ENCODE results near the gene FBXW9. TPM values are rescaled to one million over a fixed set of nuclear protein-coding genes. Genes with fewer than 3 reads are reported as not detected.

Gene FBXW9
- total and polyA plus RNA-seq, 2 of the 8 experiments (the other 6 are each of a cell fraction or from before 2014, with no cell fraction given), result 10.8 to 30.1 TPM

GRCh38 chr19:12696366-12697335 lies at the start of gene FBXW9 (continued):
- no peak for TF ChIP-seq USF2 (IDR thresholded peaks at IDR 0.05; ENCODE audit: low read length)
- TF ChIP-seq SUZ12 (IDR thresholded peaks at IDR 0.05; ENCODE audit: low read length), result no peak
- TF ChIP-seq, protein P1, sequence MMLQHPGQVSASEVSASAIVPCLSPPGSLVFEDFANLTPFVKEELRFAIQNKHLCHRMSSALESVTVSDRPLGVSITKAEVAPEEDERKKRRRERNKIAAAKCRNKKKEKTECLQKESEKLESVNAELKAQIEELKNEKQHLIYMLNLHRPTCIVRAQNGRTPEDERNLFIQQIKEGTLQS (IDR thresholded peaks at IDR 0.05; ENCODE audit: insufficient read depth, low read depth, low read length), result peak; percentile 93
- peak; percentile 85 for TF ChIP-seq SRF (IDR thresholded peaks at IDR 0.05; ENCODE audit: low read depth, low read length)
- TF ChIP-seq POU5F1 (IDR thresholded peaks at IDR 0.05; ENCODE audit: low read depth, low read length), result no peak
- peak; percentile 65 for TF ChIP-seq PHF8 (conservative IDR thresholded peaks at IDR 0.05; ENCODE audit: low read depth, low read length)
- no peak for TF ChIP-seq HDAC6 (IDR thresholded peaks at IDR 0.05; ENCODE audit: low read depth, low read length)
- no peak for TF ChIP-seq BRCA1 (IDR thresholded peaks at IDR 0.05; ENCODE audit: low read depth, low read length)
- no peak for TF ChIP-seq JUN (IDR thresholded peaks at IDR 0.05; ENCODE audit: low read depth, low read length)
- peak; percentile 81 for TF ChIP-seq KDM5A (IDR thresholded peaks at IDR 0.05; ENCODE audit: low read length)
- TF ChIP-seq SP2 (IDR thresholded peaks at IDR 0.05; ENCODE audit: low read length), result no peak
- TF ChIP-seq SIX5 (IDR thresholded peaks at IDR 0.05; ENCODE audit: low read depth, low read length), result peak; percentile 9; the same call in 1 of the 2 replicates
- TF ChIP-seq EZH2 (IDR thresholded peaks at IDR 0.05; ENCODE audit: low read depth, low read length, severe bottlenecking), result no peak
- TF ChIP-seq TAF7 (optimal IDR thresholded peaks at IDR 0.05; ENCODE audit: borderline replicate concordance, low read depth, low read length), result peak; percentile 62
- no peak for TF ChIP-seq CBX5 (IDR thresholded peaks at IDR 0.05; ENCODE audit: low read depth, low read length)
- TF ChIP-seq POLR2A (IDR thresholded peaks at IDR 0.05; ENCODE audit: control extremely low read depth in 1 of 2, low read depth in 2 of 2, low read length in 2 of 2), result peak; percentile 87 to 93
- no peak for TF ChIP-seq RFX5 (IDR thresholded peaks at IDR 0.05; ENCODE audit: borderline replicate concordance, low read depth, low read length)
- TF ChIP-seq, protein P2, sequence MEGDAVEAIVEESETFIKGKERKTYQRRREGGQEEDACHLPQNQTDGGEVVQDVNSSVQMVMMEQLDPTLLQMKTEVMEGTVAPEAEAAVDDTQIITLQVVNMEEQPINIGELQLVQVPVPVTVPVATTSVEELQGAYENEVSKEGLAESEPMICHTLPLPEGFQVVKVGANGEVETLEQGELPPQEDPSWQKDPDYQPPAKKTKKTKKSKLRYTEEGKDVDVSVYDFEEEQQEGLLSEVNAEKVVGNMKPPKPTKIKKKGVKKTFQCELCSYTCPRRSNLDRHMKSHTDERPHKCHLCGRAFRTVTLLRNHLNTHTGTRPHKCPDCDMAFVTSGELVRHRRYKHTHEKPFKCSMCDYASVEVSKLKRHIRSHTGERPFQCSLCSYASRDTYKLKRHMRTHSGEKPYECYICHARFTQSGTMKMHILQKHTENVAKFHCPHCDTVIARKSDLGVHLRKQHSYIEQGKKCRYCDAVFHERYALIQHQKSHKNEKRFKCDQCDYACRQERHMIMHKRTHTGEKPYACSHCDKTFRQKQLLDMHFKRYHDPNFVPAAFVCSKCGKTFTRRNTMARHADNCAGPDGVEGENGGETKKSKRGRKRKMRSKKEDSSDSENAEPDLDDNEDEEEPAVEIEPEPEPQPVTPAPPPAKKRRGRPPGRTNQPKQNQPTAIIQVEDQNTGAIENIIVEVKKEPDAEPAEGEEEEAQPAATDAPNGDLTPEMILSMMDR (IDR thresholded peaks at IDR 0.05; ENCODE audit: control extremely low read depth in 1 of 3, insufficient read depth in 1 of 3, low read depth in 1 of 3, low read length in 3 of 3), result no peak
- peak; percentile 99 for TF ChIP-seq CREB1 (IDR thresholded peaks at IDR 0.05)

Measured in H1 (cell line).